Activated CD8-positive, alpha-beta memory T cell treated with anti-CD3 and anti-CD28 coated beads, Interleukin-2, amount 50 U/mL, for 24 hours (primary cell): ENCODE results near the gene TMEM184A.

Source experiments
- DNase-seq: peaks from one replicate; pipeline ENCODE4 v3.0.0-alpha.2; 2020; ENCODE audit errors: extremely low read depth

TMEM184A gene

DNA sequence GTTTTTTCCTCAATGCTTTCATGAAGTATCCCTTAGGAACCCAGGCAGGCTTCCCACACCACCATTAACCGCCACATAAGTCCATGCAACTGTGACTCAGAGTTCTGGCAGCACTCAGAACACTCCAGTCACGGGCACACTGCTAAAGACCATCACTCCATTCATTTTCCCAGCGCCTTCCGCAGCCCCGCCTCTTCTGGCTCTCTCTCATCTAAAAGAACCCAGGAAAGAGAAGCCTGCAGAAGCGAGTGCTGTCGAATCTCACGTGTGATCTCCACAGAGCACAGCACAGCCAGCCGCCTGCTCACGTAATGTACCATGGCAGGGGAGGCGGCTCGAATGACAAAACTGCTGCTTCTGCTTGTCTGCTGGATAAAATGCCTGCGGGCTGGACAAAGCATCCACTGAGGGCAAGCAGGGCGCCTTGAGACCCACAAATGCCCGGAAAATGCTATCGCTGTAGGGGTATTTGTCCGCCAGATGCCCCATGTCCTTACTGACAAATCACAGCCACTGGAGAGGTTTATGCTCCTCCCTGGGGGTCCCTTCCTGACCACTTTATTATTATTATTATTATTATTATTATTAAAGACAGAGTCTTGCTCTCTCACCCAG lies 12.0 kb upstream of the TMEM184A start:
- DNase-seq, result no peak

DNA sequence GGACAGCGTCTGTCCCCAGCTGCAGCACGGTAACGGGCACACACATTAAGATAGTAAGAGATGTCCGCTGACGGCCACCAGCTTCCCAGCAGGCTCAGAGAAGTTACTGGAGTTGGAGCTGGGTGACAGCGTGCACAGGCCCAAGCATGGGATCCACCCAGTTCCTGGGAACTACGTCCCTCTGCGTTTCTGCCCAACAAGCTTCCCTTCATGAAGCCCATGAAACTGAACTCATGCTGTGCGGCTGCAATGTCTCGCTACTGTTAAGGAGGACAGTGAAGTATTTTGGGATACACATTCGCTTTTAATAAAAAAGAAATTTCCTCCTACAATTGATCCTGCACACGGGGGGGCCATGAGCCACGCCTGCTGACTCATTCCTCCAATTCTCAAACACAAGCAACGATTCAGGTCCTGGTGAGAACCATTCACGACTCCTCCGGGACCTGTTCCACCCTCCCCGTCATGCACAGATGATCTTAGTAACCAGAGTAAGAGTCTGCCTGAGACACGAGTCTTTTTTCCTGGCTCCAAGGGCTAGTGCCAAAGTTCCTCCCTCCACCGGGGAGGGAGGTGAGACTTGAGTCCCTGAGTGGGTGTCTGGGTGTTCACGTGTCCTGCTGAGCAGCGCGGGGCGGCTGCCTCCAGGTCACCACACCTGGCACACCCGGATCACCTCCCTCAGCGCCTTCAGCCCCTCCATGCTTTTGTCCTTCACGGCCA lies 11.2 kb upstream of the TMEM184A start:
- no peak for DNase-seq

DNA sequence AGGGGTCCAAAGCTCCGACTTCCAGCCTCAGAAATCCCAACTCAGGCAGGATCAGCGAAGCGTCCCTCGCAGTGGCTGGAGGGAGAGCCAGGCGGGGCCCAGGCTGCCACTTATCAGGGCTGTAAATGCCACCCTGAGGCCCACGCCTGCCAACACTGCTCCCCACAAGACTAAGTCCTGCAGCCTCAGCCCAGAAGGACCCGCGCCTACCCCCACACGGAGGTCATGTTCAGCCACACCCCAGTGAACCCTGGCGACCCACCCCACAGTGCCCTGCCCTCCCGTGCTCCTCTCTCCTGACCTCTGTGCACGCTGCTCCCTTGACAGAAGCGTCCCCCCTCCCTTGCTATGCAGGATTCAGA lies 10.7 kb upstream of the TMEM184A start:
- DNase-seq, result no peak

DNA sequence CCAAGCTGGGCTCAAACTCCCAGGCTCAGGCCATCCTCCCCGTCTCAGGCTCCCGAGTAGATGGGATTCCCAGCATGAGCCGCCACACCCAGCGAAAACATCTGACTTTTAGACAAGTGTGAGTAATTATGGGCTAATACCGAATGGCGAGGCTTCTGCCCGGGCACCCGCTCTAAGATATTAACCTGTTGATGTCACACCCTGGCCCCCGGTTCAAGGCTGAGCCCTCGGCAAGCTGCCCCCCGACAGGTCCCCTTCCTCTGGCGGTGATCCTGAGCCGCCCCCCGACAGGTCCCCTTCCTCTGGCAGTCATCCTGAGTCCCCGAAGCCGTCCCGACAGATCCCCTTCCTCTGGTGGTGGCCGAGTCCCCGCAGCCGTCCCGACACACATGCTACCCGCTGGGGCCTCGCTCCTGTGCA lies 8.6 kb upstream of the TMEM184A start:
- no peak for DNase-seq

DNA sequence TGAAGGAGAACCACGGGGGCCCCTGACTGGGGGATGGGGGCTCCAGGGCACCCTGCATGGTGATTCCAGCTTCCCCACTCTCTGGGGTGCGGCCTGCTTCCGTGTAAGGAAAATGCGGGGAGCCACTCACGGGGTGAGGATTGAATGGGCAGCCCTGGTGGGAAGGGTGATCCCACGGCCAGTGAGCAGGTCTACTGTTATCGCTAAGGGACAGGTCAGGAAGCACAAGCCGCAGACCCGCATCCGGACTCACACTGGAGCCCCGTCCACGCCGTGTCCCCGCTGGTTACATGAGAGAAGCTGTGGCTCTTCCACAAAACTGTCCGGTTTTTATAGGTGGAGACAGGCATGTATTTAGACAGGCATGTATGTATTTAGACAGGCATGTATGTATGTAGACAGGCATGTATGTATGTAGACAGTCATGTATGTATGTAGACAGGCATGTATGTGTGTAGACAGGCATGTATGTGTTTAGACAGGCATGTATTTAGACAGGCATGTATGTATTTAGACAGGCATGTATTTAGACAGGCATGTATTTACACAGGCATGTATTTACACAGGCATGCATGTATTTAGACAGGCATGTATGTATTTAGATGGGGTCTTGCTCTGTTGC lies 8.1 kb upstream of the TMEM184A start:
- no peak for DNase-seq

DNA sequence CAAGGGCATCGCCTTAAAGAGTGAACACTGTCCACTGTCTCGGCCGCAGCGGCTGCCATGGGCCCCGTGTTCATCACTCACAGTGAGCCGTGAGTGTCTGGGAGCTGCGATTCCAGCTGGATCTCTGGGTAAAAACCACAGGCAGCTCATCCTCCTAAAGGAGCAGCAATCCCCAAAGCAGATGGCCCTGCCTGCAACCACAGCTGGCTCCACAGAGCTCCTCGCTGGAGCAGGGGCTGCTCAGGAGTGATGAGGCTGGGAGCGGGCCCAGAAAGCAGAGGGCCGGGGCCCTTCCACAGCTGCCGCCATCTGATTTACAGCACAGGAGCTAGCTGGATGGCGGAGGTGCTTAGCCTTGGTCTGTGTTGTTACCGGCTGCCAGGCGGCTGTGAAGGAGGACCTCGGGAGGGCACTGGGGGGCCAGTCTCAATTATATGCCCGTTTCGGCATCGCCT lies 6.6 kb upstream of the TMEM184A start:
- DNase-seq, result no peak

DNA sequence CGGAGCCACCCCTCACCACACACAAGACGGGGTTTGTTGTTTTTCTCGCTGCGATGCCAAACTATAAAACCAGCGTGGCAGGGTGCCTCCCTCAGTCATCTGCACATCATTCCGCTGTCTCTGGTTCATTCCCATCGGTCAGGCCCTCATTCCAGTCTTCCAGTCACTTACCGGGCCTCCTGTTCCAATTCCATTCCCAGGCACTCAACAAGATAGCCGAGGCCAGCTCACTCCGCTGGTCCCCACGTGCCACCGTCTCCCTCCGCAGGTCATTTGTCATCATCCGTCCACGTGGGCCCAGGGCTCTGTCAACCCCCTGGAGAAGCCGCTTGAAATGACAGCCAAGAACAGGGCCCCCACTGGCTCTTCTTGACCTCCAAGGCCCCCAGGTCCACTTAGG lies 6.1 kb upstream of the TMEM184A start:
- DNase-seq, result no peak

DNA sequence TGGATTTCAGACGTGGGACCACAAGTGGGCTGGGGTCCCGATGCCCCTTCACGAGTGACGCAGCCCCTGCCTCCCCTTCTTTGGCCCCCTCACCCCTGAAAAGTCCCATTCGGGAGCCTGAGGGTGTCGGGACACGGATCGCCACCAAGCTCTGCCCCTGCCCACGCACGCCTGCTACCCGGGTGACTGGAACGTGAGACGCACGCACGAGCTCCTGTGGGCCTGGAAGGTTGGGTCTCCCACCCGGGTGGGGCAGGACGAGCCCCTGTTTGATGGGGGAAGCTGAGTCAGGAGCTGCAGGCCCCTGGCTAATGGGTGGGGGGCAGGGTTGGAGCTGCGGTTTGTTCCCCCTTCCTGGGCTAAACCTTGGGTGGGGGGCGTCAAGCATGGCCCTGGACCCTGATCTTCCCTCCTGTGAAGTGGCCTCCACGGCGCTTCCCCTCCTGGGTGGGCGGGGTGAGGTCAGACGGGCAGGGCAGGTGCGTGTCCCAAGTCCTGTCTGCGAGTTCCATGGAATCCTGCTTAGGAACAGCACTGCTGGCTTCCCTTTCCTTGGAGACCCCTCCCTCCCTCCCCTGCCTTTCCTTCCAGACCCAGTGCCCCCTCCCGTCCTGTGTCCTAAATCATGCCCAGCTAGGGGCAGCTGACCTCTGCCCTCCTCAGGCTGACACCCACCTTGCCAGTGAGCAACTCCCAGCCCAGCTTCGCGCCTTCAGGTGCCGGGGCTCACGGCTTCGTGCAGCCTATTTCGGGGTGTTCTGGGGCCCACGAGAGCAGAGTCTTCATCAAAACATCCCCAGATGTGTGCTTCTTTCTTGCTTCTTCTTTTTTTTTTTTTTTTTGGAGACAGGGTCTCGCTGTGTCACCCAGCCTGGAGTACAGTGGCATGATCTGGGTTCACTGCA lies 5.3 kb upstream of the TMEM184A start:
- no peak for DNase-seq

DNA sequence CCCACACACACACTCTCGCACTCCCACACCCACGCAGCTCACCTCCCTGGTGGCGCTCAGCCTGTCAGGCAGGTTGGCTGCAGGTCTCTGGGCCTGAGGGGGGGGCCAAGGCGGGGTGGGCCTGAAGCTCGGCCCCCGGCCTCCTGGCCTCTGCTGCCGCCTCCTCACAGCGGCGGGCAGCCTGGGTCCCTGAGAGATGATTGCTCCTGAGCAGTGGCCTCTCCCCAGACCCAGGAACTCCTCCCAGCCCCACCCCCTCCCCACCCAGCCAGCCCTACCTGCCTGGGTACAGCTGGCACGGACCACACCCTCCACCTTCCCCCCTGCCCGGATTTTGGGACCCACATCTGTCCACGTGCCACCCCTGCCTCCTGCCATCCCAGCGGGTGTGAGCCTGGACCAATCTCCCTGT lies 4.6 kb upstream of the TMEM184A start:
- DNase-seq, result no peak

DNA sequence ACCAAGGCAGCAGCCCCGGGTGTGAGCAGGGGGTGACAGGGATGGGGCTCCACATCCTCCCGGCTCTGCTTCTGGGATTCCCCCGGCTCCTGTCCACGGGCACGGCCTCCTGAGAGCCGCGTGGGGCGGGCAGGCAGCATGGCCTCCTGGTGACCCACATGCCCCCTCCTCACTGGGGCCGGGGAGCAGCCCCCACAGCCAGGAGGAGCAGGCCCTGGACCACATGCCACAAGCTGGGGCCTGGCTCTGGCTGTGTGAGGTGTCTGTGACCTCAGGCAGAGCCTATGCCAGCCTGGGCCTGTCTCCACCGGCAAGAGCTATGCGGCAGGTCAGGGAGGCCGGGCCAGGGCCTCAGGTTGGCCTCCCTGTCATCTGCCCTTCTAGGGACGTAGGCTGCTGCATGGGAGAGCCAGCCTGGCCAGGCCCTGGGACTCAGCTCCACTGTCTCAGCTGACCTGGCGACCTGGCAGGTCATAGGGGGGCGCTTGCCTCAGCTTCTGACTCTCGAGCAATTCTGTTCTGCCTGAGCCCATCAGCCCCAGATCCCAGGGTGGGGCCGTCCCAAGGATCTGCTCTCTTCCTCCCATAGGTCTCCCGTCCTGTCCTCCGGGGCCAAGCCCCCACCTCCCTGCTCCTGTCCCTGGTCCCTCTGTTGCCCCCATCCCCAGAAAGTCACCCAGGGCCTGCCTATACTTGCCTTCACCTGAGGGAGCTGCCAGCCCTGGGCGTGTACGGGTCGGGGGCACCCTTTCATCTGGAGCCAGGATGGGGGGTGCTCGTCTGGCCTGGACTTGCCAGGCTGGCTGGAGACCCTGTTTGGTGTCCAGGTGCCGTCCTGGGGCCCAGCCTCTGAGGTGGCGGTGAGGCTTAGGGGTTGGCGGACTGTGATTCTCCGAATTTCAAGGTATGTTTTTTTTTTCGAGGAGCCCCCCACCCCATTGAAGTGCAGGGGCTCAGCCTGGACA lies 3.9 kb upstream of the TMEM184A start:
- DNase-seq, result no peak

DNA sequence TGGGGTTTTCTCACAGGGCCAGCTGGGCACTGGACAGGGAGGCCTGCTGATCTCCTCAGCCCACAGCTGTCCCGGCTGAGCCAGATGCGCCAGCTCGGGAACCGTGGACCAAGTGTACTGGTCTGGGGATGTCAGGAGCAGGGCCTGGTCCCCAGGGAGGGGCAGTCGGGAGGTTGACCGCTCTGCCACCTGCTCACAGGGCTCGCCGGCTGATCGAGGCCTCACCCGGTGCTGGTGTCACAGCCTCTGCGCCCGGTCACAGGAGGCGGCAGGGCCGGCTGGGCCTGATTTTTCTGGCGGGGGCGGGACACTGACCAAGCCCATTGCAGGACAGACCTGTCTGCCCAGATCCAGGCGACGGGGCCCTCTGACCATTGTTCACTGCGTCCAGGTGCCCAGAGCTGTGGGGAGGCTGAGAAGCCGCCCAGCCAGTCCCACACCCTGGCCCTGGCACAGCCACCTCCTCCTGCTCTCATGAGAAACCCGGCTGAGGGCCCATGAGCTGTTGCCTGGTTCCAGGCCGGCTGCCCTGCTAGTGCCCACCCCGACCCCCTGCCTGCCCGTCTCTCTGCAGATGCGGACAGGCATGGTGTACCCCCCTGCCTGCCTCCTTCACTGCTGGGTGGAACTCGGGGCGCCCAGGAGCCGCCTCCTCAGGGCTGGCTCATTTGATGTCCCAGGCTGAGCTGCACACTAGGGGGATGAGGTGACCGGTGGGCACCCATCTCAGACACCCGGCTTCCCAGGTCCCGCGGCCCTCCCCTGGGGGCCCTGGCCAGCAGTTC lies 3.0 kb upstream of the TMEM184A start:
- no peak for DNase-seq

DNA sequence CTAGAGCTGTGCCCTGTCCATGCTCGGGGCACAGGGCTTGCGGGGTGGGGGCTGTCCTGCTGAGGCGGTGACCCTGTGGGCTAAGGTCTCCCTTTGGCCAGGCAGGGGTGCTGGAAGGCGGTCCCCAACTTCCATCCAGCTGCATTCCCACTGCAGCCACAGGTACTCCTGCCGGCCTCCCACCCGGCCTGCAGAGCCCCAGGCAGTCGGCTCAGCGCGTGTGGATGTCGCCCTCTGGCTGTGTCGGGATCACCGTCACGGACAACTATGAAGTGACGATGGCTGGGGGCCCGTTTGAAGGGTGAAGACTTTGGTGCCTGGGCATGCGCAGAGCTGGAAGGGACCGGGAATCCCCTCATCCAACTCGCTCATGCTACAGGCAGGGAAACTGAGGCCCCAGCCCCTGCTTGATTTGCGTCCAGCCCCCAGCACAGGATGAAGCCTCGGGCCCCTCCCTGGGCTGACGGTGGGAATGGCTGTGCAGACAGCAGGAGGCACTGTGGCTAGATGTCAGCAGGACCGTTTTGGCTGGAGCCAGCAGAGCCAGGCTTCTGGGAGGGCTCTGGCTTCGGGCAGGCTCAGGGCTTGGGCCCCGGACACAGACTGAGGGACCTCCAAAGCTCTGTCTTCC lies 2.3 kb upstream of the TMEM184A start:
- no peak for DNase-seq

DNA sequence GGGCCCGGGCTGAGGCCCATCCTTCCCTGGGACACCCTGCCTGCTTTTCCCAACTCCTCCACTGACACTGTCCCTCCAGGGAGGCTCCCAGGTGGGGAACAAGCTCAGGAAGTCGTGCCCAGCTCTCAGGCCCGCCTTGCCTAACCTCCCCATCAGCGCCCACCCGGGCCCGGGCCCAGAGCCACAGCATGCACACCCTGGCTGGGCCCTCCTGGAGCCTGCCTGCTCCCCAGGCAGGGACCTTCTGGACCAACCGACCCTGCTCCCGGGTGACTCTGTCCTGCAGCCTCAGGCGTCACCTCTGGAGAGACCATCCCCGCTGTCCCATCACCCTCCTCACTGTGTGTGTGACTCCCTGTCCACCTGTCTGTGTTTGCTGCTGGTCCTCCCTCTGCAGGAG lies 1.8 kb upstream of the TMEM184A start:
- no peak for DNase-seq

DNA sequence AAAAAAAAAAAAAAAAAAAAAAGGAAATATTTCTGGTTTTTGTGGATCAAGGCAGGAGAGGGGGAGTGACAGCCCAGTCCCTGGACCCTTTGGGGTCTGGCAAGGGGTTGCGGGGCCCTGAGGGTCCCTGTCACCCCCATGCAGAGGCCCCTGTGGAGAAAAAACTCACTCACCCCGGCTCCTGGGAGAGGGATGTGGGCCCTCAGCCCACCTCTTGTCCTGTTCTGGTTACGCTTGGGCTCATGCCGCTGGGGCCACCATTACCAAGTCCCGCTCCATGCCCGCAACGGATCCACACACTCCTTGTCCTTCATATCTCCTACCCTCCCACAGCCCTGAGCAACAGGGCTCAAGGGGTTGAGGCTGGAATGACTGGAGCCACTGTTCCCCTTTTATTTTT lies 1.0 kb upstream of the TMEM184A start:
- no peak for DNase-seq

DNA sequence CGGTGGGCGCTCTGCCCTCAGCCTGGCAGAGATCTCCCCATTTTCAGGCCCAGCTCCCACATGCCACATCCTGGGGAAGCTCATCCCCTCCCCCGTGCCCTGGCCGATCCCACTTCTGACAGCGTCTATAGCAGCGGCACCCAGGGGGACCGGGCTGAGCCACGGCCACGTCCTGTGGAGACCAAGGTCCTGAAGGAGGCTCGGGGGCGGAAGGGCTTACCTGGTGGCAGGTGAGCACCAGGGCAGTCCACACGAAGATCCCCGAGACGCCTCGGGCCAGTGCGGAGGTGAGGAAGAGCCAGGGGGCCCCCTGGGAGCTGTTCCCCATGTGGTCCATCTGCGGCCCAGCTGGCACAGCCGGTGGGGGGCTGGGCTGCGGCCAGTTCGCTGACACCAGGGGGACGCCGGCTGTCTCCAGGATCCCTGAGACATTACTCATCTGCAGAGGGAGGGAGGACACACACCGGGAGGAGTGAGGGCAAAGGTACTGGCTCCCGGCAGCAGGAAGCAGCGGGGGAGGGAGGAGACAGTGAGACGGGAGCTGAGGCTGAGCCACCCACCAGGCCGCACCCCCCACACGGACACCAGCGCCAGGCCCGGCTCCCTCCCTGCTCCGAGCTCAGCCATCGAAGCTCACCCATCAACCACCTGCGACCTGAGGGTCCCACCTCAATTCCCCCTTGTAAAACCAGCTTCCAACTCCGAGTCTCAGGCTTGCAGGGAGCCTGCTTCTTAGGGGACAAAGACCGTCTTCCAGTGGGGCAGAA lies 776 bp downstream of the TMEM184A start:
- DNase-seq, result no peak

DNA sequence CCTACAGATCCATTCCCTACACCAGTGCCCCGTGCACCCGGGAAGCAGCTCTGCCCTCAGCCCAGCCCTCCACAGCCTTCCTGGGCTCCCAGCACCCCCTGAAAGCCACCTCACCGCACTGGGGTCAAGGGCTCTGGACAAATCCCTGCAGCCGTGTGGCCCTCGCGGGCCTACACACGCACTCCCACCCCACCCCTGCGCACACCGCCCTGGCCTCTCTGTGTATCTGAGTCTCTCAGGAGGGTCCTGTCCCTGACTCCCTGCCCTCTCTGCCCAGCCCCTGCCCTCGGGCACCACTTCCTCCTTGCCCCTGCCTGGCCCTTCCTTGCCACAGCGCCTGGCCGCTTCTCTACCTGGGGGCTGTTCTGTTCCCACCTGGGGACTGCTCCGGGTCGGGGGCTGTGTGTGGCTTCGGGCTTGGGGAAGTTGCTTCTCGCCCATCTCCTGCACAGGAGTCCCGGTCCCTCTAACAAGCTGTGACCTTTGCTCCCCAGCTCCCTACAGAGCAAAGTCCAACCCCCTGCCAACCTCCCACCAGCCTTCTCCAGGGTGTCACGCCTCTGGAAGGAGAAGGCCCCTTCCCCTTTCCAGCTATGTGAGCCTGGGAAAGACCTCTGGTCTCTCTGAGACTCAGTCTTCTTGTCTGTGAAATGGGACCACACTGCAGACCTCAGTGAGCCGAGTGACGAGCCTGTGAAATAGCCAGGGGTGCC lies 1.5 kb downstream of the TMEM184A start:
- DNase-seq, result no peak

DNA sequence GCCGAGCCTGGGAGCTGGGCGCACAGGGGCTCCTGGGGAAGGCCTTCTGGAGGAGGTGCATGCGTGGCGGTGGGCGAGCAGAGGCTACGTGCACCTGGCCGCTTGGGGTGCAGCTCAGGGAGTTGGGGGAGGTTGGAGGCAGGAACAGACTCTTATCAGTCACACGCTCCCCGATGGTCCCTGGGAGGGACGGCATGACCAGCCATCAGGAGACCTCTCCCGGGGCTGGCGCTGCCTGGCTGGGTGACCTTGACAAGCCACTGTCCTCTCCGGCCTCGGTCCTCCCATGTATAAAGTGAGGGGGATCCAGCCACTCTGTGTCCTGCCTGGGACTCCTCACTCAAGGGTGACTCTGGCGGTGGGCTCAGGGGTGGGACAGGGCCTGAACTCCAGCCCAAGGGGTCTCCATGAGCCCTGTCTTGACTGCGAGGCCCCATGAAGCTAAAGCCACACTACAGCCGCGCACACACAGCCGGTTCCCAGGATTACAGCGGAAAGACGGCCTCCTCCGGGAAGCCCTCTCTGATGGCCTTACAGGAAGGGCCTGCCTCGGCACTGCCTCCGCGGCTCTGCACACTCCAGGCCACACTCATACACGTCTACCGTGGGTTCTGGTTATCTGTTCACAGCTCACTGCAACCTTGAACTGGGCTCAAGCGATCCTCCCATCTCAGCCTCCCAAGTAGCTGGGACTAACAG lies 2.3 kb downstream of the TMEM184A start:
- DNase-seq, result no peak

DNA sequence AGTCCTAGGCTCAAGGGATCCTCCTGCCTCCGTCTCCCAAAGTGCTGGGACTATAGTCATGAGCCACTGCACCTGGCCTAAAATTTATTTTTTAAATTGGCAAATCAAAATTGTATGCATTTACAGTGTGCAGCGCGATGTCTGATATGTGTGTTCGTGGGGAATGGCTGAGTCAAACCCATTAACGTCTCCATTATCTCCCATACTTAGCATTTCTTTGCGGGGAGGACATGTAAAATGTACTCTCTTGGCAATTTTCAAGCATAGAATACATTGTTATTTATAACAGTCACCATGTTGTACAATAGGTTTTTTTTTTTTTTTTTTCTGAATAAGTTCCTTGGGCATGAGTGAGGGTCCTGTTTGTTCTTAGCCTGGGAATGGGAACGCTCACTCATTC lies 3.8 kb downstream of the TMEM184A start:
- DNase-seq, result no peak
